GM20431 (cell line): ENCODE results near the gene UNC5B.

Source experiments
- in situ Hi-C: fragments of 300-500 bp; cut with MseI, MboI; formaldehyde crosslinking; loops from one replicate; pipeline ENCODE4 v1.15.0; 2020; ENCODE audit warnings: low sequenced_read_pairs; ENCODE audit not compliant: unreplicated experiment

Gene UNC5B

DNA sequence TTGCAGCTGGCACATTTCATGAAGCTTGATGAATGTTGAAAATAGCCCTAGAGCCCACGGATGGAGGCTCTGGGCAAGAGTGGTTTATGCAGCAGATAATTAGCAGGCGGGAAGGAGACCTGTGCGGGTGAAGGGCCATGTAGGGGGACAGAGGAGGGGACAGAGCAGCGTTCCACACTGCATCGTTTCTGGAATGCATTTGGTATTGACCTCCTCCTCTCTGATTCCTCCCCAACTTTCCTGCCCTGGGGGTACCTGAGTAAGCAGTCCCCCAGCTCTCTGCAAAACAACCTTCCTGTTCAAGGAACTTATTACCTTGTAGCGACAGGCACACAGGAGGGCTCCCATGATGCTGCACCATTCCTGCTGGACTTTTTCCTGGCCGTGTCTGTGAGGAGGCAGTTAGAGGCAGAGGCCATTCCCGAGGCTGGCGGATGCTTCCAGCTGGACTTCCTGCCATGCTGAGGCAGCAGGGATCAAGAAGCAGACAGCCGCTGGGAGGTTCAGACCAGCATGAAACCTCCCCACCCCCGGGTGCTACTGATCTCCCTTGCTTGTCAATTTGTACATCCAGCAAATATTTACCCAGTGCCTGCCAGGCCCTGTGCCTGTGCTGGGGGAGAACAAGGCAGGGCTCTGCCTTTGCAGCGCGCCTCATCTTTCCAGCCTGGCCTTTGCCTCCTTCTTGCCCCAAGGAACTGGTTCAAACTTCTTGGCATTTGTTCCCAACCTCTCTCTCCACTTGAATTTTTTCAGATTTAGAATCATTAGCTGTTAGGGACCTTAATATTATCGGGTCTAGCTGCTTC lies 135.4 kb downstream of the UNC5B start:
- in situ Hi-C loops: no loop called here

DNA sequence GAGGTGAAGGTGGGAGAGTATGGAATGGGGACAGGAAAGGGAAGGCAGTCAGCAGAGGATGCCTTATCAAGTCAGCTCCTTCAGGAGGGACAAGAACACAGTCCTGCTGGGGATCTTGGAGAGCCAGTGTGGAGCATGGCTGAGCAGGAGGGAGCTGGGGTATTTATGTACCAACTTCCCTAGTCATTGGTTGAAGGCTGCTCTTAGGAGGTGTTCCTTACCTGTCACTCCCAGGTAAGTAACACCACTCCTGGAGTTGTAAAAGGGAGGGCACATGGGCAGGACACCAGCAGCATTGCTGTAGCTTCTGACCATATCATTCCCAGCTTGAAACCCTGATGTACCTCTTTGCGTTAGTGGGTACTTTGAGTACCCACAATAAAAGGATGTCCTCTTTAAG lies 136.5 kb downstream of the UNC5B start:
- in situ Hi-C loops: no loop called here

DNA sequence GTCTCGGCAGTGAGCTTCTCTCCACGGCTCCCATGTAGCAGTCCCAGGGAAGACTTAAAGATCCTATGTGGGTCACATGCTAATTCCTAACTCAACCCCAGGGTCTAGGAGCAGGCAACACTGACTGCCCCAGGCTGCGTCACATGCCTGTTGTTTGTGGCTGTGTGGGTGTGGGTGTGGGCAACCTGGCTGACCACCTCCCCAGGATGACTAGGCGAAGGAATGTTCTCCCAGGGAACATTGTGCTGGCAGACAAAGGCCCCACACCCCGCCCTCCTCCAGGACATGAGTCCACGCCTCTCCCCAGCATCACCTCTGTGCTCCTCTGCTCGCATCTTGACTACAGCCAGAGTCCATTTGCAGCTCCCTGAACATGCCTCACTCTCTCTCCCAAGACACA lies 137.0 kb downstream of the UNC5B start:
- in situ Hi-C loops: no loop called here

DNA sequence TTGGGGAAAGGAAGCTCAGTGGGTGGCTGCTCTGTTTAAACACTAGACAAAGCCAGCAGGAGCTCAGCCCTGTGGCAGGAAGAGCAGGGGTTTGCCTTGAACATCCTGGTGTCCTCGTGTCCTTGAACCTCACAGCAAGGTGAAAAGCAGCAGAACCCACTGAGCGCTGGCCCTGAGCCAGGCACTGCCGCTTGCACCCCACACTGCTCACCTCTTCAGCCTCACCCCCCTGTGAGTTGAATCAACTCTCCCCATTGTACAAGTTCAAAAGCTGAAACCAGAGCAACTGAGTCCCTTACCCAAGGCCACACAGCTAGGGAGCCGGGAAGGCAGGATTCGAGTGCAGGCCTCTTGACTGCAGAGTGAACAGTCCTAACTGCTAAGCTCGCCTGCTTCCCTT lies 138.7 kb downstream of the UNC5B start:
- in situ Hi-C loops: no loop called here

DNA sequence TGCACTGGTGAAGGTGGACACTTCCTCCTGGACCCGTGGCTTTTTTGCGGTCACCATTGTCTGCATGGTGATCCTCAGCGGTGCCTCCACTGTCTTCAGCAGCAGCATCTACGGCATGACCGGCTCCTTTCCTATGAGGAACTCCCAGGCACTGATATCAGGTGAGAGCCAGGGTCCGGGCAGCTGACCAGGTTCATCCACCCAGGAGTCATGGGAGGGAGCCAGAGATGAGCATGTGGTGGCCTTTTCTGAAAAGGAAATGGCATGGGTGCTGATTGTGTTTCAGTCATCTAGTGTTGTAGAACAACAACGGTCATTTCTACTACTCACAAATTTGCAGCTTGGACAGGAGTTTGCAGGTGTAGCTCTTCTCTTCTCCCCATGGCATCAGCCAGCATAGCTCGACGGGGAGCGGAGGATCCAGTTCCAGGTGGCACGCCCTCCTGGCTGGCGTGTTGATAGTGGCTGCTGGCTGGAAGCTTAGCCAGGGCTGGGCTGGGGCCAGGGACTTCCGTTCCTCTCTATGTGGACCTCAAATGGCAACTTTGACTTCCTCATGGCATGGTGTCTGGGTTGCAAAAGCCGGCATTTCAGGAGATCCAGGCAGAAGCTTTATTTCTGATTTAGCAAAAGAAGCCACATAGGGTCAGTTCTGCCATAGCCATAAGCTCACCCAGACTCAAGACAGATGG lies 139.4 kb downstream of the UNC5B start:
- in situ Hi-C loops: no loop called here
